Measurements from ENCODE around the gene TRIP10.

Gene TRIP10

GRCh38 chr19:6750062-6750461 lies 10.6 kb downstream of the TRIP10 start:
- no peak overlapping the region for H3K4me3 ChIP-seq (ENCODE audit: control insufficient read depth, low read depth, low read length)
- no peak for DNase-seq (ENCODE audit: low read depth)
- TF ChIP-seq CTCF (IDR thresholded peaks at IDR 0.05; ENCODE audit: control insufficient read depth, insufficient read depth, low read depth, low read length, missing control alignments) = no peak

GRCh38 chr19:6751189-6751588 lies 11.7 kb downstream of the TRIP10 start:
- DNase-seq (ENCODE audit: low read depth) = no peak
- TF ChIP-seq CTCF (IDR thresholded peaks at IDR 0.05; ENCODE audit: control insufficient read depth, insufficient read depth, low read depth, low read length, missing control alignments) = no peak
- H3K4me3 ChIP-seq (ENCODE audit: control insufficient read depth, low read depth, low read length) = no peak overlapping the region

- no peak for TF ChIP-seq CTCF (IDR thresholded peaks at IDR 0.05; ENCODE audit: control insufficient read depth, insufficient read depth, low read depth, low read length, missing control alignments)
- no peak for DNase-seq (ENCODE audit: low read depth)
- peak overlapping the region; percentile 35; the same call in 1 of the 2 replicates for H3K4me3 ChIP-seq (ENCODE audit: control insufficient read depth, low read depth, low read length)
These were observed 13.0 kb downstream of the TRIP10 start for GRCh38 chr19:6752256-6753177.

GRCh38 chr19:6753178-6754031 lies 13.9 kb downstream of the TRIP10 start:
- no peak for DNase-seq (ENCODE audit: low read depth)

GRCh38 chr19:6754136-6754535 lies 14.7 kb downstream of the TRIP10 start:
- no peak for DNase-seq (ENCODE audit: low read depth)
- no peak for TF ChIP-seq CTCF (IDR thresholded peaks at IDR 0.05; ENCODE audit: control insufficient read depth, insufficient read depth, low read depth, low read length, missing control alignments)

More at GRCh38 chr19:6753178-6754031, 13.9 kb downstream of the TRIP10 start:
- H3K4me3 ChIP-seq (ENCODE audit: control insufficient read depth, low read depth, low read length) = peak overlapping the region; percentile 35
- TF ChIP-seq CTCF (IDR thresholded peaks at IDR 0.05; ENCODE audit: control insufficient read depth, insufficient read depth, low read depth, low read length, missing control alignments) = peak; percentile 40

GRCh38 chr19:6754653-6755463 lies 15.4 kb downstream of the TRIP10 start:
- no peak for TF ChIP-seq CTCF (IDR thresholded peaks at IDR 0.05; ENCODE audit: control insufficient read depth, insufficient read depth, low read depth, low read length, missing control alignments)
- DNase-seq (ENCODE audit: low read depth) = no peak
- no peak overlapping the region for H3K4me3 ChIP-seq (ENCODE audit: control insufficient read depth, low read depth, low read length)

More at GRCh38 chr19:6754136-6754535, 14.7 kb downstream of the TRIP10 start:
- no peak overlapping the region for H3K4me3 ChIP-seq (ENCODE audit: control insufficient read depth, low read depth, low read length)
